ENCODE measurements around the gene GPR151.
"Not testable (repeated sequence)": the region's sequence is repeated elsewhere in the genome, so short reads cannot be mapped to it uniquely, and the experiment has no call there.

Gene GPR151

GRCh38 chr5:146516151-146516475 lies at the start of gene GPR151:
Gene GPR151, minus strand, starts transcription at chr5:146516190. Its CDS starts 77 bp downstream, at chr5:146516113.
- no peak for DNase-seq

- DNase-seq = no peak
Observed at GRCh38 chr5:146564007-146564762, 48.2 kb upstream of the GPR151 start.

- no peak for DNase-seq
Observed at GRCh38 chr5:146562461-146562860, 46.5 kb upstream of the GPR151 start.

GRCh38 chr5:146561711-146562110 lies 45.7 kb upstream of the GPR151 start:
- no peak for DNase-seq

DNA sequence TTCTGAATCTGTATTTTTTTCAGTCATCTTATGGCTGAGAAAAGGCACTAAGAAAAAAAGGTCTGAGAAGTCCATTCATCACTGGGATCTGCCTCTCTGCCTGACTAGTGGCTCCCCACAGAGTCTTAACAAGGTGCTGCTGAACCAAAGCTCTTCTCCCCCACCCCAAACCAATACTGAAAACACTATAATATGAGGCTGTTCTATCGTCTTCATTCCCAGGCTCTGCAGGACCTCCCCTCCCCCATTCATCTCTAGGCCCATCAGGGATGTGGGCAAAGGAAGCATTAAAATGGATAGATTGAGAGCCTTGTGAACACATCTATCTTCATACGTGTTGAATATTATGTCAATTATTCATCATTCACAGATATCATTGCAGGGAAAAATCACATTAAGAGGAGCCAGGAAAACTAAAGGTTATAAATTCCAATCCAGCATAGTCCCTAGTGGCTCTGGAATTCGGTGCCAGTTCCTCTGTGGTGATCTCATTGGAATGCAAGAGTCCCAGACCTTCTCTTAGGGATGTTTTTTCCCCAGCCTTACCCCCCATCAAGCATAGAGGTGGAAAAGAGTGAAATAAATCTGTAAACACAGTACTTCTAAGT lies 44.3 kb upstream of the GPR151 start:
- DNase-seq = no peak

GRCh38 chr5:146556884-146557283 lies 40.9 kb upstream of the GPR151 start:
- not testable (repeated sequence) for DNase-seq

- no peak for DNase-seq
Observed at GRCh38 chr5:146553446-146553845, 37.5 kb upstream of the GPR151 start.

DNA sequence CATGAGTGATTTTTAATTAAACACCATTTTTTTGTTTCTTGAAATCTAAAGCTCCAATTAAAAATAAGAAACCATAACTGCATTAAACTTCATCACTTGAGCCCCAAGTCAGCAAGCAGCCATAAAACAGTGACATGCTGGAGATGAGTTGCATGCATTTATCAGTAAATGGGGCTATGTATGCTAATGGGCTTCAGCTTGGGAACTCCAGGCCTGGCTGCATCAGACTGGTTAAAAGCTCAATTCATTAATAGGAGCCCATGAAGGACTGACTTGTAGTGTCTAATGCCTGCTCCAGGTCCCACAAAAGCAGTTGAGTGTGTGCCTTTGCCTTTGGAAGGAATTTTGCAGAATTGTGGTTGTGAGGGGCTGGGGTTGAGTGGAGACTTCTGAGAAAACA lies 33.6 kb upstream of the GPR151 start:
- DNase-seq = no peak

GRCh38 chr5:146548781-146549449 lies 32.9 kb upstream of the GPR151 start:
- DNase-seq = no peak

- no peak for DNase-seq
Observed at GRCh38 chr5:146544232-146544631, 28.2 kb upstream of the GPR151 start.

DNA sequence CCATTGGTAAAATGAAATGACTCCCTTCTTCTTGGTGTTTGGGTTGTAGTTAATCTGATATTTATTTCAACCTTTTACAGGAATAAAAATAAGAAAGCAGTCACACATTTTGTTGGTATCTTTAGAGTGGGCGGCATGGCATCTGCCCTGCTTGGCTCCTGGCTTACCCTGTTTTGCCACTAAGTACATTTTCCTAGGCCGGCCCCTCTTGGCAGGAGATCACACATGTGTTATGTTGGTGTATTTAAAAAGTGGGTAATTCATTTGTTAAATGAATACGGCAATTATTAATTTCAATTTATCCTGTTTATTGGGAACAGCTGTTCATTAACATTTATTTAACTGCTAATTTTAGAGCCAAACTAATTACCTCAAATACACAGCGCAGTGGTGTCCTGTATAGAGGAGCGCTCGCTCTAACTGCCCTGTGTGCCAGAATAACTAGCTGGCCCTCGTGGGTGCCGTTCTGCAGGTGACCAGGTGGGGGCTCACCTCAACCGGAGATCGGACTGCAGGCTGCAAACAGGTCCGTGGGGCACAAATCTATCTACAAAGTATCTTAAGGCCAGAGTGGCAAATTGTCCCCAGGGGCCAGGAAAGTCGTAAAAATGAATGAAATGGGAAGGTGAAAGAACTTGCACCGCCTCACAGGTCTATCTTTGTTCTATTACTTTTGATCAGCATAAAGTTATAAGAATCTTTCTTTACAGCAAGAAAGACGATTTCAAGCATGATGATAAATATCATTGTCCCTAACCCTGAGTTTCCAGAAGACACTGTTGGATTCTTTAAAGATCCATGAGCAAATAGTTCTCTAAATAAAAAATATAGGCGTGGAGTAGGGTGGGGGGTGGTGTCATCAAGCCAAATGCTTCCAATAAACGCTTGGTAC lies 26.2 kb upstream of the GPR151 start:
- peak; percentile 58 for DNase-seq

DNA sequence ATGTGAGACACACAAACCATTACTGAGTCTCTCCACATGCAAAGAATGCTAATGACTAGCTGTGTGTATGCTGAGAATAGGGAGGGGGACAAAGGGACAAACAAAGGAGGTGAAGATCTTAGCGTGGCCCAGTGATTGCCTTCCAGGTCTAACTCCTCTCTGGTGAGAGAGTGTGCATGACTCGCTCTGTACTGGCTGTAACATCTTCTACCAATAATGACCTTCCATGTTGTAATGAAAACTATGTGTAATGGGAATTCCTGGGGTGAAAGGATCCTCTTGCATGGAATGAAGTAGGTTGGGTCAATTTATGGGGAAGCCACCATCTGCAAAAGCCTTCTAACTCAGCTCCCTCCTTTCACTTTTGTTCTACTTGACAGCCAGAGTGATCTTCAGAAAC lies 24.4 kb upstream of the GPR151 start:
- no peak for DNase-seq

DNA sequence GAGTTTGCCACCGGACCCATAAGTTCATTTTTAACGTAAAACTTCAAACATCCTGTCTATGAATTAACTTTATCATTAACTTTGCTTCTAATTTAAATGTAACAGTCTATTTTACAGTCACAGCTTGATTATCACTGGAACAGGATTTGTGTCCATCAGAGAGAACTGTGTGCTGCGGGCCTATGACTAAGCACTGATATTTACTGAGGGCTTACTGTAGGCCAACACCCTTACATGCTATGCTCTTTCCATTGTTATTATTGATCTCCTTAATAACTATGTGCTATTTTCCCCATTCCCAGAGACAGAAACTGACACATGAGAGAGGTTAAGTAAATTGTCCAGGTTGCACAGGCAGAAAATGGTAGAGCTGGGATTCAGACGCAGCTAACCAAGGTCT lies 24.0 kb upstream of the GPR151 start:
- DNase-seq = no peak

DNA sequence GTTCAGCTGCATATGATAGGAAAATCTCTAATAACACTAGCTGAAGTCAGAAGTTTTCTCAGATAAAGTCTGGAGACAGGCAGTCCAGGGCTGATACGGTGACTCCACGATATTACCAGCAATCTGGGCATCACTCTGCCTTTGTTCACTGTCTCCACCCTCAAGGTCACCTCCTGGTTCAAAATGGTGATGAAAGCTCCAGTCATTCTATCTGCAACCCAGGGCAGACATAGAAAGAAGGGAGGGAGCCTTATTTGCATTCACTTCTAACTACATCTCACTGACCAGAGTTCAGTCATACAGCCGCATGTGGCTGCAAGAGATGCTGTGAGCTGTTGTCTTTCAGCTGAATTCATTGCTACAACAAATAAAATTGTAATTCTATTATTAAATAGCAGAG lies 22.4 kb upstream of the GPR151 start:
- no peak for DNase-seq

DNA sequence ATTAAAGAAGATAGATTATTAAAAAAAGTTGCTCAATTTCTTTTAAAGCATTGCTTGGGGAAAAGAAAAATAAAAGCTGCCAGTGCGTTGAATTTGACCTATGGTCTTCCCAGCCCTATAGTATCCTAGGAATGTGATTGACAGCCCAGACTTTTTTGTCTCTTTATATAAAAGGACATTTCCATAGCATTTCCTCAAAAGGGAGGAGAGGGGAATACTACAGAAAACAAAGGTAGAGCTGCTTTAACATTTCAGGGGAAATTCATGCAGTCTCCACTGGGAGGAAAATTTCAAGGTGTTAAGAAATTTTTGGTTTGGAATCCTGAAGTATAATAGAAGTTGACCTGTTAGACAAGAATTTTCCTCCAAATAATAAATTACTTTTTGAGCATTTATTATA lies 17.9 kb upstream of the GPR151 start:
- no peak for DNase-seq

GRCh38 chr5:146533260-146533857 lies 17.4 kb upstream of the GPR151 start:
- DNase-seq = peak; percentile 76

- DNase-seq = no peak
Observed at GRCh38 chr5:146529984-146530383, 14.0 kb upstream of the GPR151 start.

- no peak for DNase-seq
Observed at GRCh38 chr5:146528236-146528635, 12.2 kb upstream of the GPR151 start.

DNA sequence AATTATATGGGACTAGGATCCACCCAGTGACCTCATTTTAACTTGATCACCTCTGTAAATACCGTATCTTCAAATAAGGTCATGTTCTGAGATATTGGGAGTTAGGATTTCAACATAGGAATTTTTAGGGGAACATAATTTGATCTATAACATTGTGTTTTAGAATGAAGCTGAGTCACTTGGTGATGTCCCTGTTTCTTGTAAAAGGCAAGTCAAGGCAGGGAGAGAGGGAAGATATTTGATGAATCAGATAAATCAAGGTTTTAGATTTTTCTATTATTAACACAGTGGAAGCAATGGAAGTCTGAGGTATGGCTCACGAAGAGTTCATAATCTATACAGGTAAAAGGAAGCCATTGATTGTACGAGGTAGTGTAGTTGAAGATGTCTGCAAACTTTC lies 11.8 kb upstream of the GPR151 start:
- no peak for DNase-seq

DNA sequence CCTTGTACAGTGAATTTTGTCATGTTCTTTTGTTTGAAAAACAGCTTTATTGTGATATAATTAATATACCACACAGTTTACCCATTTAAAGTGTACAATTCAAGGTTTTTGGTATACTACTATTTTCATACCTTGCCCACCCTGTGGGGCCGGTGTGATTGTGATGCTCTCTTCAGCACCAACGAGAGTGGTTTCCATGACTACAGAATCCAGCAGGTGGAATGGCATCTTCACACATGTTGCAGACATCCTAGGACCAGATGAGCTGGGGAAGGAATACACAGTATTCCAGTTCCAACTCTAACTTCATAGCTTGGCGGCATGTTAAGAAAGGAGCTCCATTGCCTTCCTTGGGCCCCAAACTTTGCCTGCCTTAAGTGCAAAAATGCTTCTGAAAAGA lies 7.7 kb upstream of the GPR151 start:
- no peak for DNase-seq

- no peak for DNase-seq
Observed at GRCh38 chr5:146521403-146522106, 5.6 kb upstream of the GPR151 start.

DNA sequence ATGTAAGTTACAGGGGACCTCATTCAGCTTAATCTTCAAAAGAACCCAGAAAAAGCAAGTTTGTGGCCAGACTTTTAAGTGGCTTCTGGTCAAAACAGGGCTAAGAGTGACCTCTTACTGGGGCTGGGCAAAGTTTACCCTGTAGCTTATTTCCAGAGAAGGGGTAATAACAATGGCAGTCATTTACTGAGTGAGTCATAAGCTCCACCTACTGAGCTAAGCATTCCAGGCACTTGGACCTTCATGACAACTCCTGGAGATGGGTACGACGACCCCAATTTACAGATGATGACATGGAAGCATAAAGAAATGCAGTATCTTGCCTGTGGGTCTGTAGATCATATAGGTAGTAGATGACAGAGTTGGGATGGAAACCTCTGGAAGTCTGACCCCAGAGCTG lies 4.7 kb upstream of the GPR151 start:
- no peak for DNase-seq
